SJCRH30 (cell line): ENCODE data around the gene CCDC9. TPM values are rescaled to one million over a fixed set of nuclear protein-coding genes. Genes with fewer than 3 reads are reported as not detected.

Source experiments
- DNase-seq, 2 experiments: peaks; one replicate each; pipeline ENCODE4 v3.0.0-alpha.2; 2015 to 2020
- H3K27ac ChIP-seq: fragments of 250-450 bp; sonication (Bioruptor Pico); 2 replicates; pipeline ENCODE4 v1.5.1; 2020; ENCODE audit warnings: mild to moderate bottlenecking, moderate library complexity
- H3K27me3 ChIP-seq: fragments of 250-450 bp; sonication (Bioruptor Pico); 2 replicates; pipeline ENCODE4 v1.5.1; 2020; ENCODE audit warnings: mild to moderate bottlenecking, moderate library complexity
- H3K36me3 ChIP-seq: fragments of 250-450 bp; sonication (Bioruptor Pico); 2 replicates; pipeline ENCODE4 v1.5.1; 2020; ENCODE audit warnings: mild to moderate bottlenecking, moderate library complexity
- H3K4me1 ChIP-seq: fragments of 250-450 bp; sonication (Bioruptor Pico); 2 replicates; pipeline ENCODE4 v1.5.1; 2020; ENCODE audit warnings: mild to moderate bottlenecking, moderate library complexity
- H3K4me3 ChIP-seq: fragments of 250-450 bp; sonication (Bioruptor Pico); 2 replicates; pipeline ENCODE4 v1.5.1; 2020; ENCODE audit warnings: mild to moderate bottlenecking, moderate library complexity
- H3K9me3 ChIP-seq: fragments of 250-450 bp; sonication (Bioruptor Pico); replicated peaks from 2 replicates; pipeline ENCODE4 v1.5.1; 2020; ENCODE audit warnings: mild to moderate bottlenecking, moderate library complexity
- total RNA-seq: library from RNA; depleted of rRNA; stranded (reverse); fragments of >200 nt; shearing (Covaris generic); gene quantifications from 2 replicates; pipeline ENCODE4 v1.2.3, GENCODE V29; 2014

CCDC9 gene
- total RNA-seq, 1 experiment from 2014 or later = 10.7 TPM

DNA sequence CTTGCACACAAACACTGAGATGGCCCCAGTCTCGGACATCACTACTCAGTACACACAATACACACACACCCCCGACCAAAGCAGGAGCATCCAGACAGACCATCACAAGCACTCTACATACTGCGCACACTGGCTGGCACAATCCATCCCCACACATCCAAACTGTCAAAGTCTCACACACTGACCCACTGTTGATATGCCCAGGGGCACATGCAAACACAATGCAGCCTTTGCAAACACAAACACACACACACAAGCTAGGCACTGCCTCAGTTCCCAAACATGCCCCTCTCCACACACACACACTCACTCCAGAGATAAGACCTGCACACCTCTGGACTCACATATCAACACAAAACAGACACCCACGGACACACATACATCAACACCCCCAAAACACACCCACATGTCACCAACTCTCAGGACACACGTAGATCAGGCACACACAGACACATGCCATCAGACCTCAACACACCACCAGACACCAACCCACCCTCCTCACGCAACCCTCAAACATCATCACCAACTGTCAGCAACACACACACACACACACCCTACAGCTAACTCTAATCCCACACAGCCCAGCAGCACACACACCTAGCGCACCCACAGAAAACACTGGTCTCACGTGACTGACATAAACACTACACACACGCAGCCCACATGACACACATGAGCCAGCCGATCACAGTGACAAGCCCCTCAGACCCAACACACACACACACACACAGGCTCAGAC lies 27.2 kb upstream of the CCDC9 start:
- Histone ChIP-seq H3K27me3 (peaks cover 8% of the 10 kb centered on the region; the same call in 1 of the 2 replicates), H3K36me3 (no peaks in the 10 kb centered on the region), H3K27ac (no peak overlapping the region), H3K4me1 (peaks cover 28% of the 10 kb centered on the region; the same call in 1 of the 2 replicates), H3K4me3 (no peak overlapping the region), H3K9me3 (no peaks in the 10 kb centered on the region)
- no peak for DNase-seq

DNA sequence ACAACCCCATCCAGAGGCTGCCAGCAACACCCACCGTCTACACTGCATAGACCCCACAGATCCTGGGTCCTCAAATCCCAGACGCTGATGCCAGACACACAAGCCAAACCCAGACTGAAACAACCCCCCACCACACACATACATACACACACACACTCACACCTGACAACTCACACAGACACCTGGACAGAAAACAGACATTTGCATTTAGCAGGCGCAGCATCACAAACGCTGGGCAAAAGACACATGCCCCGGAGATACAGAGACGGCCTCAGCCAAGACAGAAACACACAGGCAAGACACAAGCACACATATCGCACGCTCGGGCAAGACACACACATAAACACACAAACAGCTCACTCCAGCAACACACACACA lies 26.7 kb upstream of the CCDC9 start:
- Histone ChIP-seq H3K36me3 (no peaks in the 10 kb centered on the region), H3K9me3 (no peaks in the 10 kb centered on the region), H3K27me3 (peaks cover 8% of the 10 kb centered on the region; the same call in 1 of the 2 replicates), H3K4me3 (no peak overlapping the region; the same call in 1 of the 2 replicates), H3K27ac (no peak overlapping the region), H3K4me1 (peaks cover 28% of the 10 kb centered on the region; the same call in 1 of the 2 replicates)
- no peak for DNase-seq

- no peaks in the 10 kb centered on the region for H3K36me3 ChIP-seq
- H3K4me1 ChIP-seq = peaks cover 28% of the 10 kb centered on the region; the same call in 1 of the 2 replicates
- no peaks in the 10 kb centered on the region for H3K9me3 ChIP-seq
- peak overlapping the region; percentile 62 for H3K4me3 ChIP-seq
- H3K27ac ChIP-seq = no peak overlapping the region
- H3K27me3 ChIP-seq = peaks cover 8% of the 10 kb centered on the region; the same call in 1 of the 2 replicates
- DNase-seq = peak; percentile 64
Observed at GRCh38 chr19:47230054-47230920, 26.0 kb upstream of the CCDC9 start.

DNA sequence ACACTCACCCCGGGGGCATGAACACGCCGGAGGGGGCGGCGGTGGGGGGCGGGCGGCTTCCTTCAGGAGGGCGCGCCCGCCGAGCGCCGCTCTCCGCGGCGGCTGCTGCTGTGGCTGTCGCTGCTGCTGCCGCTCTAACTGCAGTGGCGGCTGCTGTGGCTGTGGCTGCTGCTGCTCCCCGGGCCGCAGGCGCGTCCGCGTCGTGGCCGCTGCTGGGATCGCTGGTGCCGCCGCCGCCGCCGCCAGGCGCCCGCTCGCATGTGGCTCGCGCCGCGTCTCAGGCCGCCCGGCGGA lies 25.5 kb upstream of the CCDC9 start, which contains the start of gene BBC3:
BBC3 (minus strand) TSS at position 279 of the 294 bp plus-strand sequence. CDS start 2,768 bp downstream, outside the sequence.
- Histone ChIP-seq H3K27ac (no peak within 1 kb of the TSS; the same call in 1 of the 2 replicates), H3K4me1 (peaks cover 25% of the 10 kb centered on the region; the same call in 1 of the 2 replicates)

DNA sequence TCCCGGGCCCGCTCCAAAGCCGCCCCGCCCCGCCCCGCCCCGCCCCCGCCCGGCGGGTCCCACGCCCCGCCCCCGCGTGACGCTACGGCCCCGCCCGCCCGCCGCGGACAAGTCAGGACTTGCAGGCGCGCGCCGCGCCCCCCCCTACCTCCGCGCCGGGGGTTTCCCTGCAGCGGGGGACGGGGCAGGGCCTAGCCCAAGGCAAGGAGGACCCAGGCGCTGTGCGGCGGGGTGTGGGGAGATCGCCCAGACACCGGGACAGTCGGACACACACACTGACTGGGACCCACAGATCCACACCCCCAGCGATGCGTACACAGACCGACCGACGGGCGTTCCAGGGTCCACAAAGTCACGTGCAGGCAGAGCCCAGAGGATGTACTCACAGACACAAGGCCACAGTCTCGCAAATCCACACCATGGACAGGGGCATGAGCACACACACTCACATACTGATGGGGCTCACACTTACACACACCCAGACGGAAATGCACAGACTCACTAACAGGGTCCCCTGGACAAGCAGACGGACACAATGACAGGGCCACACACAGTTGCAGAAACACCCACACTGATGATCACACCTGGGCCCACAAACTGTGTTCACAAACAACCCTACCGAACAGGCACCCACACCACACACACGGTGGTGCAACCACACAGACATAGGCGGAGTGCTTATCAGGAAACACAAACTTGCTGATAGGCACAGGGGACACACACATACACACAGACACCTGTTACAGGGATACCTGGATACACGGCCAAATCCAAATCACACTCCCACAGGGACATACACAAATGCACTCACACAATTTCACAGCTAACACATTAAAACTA lies 24.9 kb upstream of the CCDC9 start:
- peak; percentile 79 to 86 for DNase-seq
- H3K4me1 ChIP-seq = peaks cover 25% of the 10 kb centered on the region; the same call in 1 of the 2 replicates
- H3K27me3 ChIP-seq = peaks cover 8% of the 10 kb centered on the region; the same call in 1 of the 2 replicates
- peak overlapping the region; percentile 62 for H3K4me3 ChIP-seq
- H3K36me3 ChIP-seq = no peaks in the 10 kb centered on the region
- H3K27ac ChIP-seq = no peak overlapping the region; the same call in 1 of the 2 replicates
- H3K9me3 ChIP-seq = no peaks in the 10 kb centered on the region

More for the DNA sequence above, 25.5 kb upstream of the CCDC9 start, which contains the start of gene BBC3:
- no peaks in the 10 kb centered on the region for H3K36me3 ChIP-seq
- DNase-seq = no peak
- peak within 1 kb of the TSS; percentile 62 for H3K4me3 ChIP-seq
- no peaks in the 10 kb centered on the region for H3K9me3 ChIP-seq
- peaks cover 8% of the 10 kb centered on the region; the same call in 1 of the 2 replicates for H3K27me3 ChIP-seq

- Histone ChIP-seq H3K4me3 (no peak overlapping the region), H3K36me3 (no peaks in the 10 kb centered on the region), H3K27ac (no peak overlapping the region), H3K9me3 (no peaks in the 10 kb centered on the region), H3K27me3 (peaks cover 8% of the 10 kb centered on the region; the same call in 1 of the 2 replicates), H3K4me1 (peaks cover 19% of the 10 kb centered on the region; the same call in 1 of the 2 replicates)
- DNase-seq = no peak
Observed at GRCh38 chr19:47232422-47233211, 23.7 kb upstream of the CCDC9 start.

DNA sequence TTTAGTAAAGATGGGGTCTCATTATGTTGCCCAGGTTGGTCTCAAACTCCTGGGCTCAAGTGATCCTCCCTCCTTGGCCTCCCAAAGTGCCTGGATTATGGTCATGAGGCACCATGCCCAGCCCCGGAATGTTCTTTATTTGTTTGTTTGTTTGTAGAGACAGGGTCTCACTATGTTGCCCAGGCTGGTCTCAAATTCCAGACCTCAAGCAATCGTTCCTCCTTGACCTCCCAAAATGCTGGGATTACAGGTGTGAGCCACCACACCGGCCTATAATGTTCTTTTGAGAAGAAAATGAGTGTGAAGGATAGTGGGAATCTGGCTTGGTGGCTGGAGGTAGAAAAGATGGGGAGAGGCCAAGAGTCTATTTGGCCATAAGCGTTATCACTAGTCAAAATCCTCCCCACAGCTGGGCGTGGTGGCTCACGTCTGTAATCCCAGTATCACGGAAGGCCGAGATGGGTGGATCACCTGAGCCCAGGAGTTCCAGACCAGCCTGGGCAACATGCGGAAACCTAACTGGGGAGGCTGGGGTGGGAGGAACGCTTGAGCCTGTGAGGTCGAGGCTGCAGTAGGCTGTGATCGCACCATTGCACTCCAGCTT lies 20.2 kb upstream of the CCDC9 start:
- Histone ChIP-seq H3K36me3 (no peaks in the 10 kb centered on the region), H3K27me3 (no peaks in the 10 kb centered on the region; the same call in 1 of the 2 replicates), H3K4me1 (peaks cover 14% of the 10 kb centered on the region; the same call in 1 of the 2 replicates), H3K4me3 (no peak overlapping the region), H3K9me3 (no peaks in the 10 kb centered on the region), H3K27ac (no peak overlapping the region)
- DNase-seq = no peak

GRCh38 chr19:47239152-47239551 lies 17.2 kb upstream of the CCDC9 start:
- no peaks in the 10 kb centered on the region; the same call in 1 of the 2 replicates for H3K4me1 ChIP-seq
- no peak for DNase-seq
- no peak overlapping the region for H3K27ac ChIP-seq
- H3K9me3 ChIP-seq = no peaks in the 10 kb centered on the region
- no peak overlapping the region for H3K4me3 ChIP-seq
- peaks cover 3% of the 10 kb centered on the region; the same call in 1 of the 2 replicates for H3K27me3 ChIP-seq
- H3K36me3 ChIP-seq = no peaks in the 10 kb centered on the region

- Histone ChIP-seq H3K36me3 (no peaks in the 10 kb centered on the region), H3K27me3 (peaks cover 3% of the 10 kb centered on the region; the same call in 1 of the 2 replicates), H3K4me3 (no peak overlapping the region), H3K9me3 (no peaks in the 10 kb centered on the region), H3K4me1 (no peaks in the 10 kb centered on the region; the same call in 1 of the 2 replicates), H3K27ac (no peak overlapping the region)
- DNase-seq = peak in 1 of 2 experiments; percentile 27
Observed at GRCh38 chr19:47239610-47240296, 16.6 kb upstream of the CCDC9 start.

DNA sequence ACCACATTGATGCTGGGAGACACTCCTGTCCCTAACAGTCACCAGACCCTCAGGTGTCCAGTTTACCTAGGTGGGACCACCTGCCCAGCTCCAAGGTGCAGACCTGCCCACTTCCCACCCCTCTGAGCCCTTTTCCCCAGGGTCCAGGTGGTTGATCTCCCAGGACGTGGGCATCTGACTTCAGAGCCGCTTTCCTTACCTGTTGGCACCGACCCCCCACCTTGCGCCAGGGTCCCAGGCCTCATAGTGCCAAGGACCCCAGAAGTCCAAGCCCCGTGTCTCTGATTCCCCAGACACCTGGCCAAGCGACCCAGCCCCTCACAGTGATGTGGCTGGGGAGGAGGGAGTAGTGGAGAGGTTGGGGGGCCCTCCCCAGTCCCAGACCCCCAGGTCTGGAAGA lies 15.8 kb upstream of the CCDC9 start:
- Histone ChIP-seq H3K4me1 (no peaks in the 10 kb centered on the region; the same call in 1 of the 2 replicates), H3K27me3 (peaks cover 3% of the 10 kb centered on the region; the same call in 1 of the 2 replicates), H3K4me3 (no peak overlapping the region), H3K27ac (no peak overlapping the region), H3K36me3 (no peaks in the 10 kb centered on the region), H3K9me3 (no peaks in the 10 kb centered on the region)
- no peak for DNase-seq

GRCh38 chr19:47240996-47241918 lies 15.1 kb upstream of the CCDC9 start:
- Histone ChIP-seq H3K9me3 (no peaks in the 10 kb centered on the region), H3K27me3 (peaks cover 3% of the 10 kb centered on the region; the same call in 1 of the 2 replicates), H3K4me1 (no peaks in the 10 kb centered on the region; the same call in 1 of the 2 replicates), H3K36me3 (no peaks in the 10 kb centered on the region), H3K27ac (no peak overlapping the region), H3K4me3 (no peak overlapping the region)
- DNase-seq = peak; percentile 64 to 70
